H9 (cell line): ENCODE results near the gene PDE1C. TPM values are rescaled to one million over a fixed set of nuclear protein-coding genes. Genes with fewer than 3 reads are reported as not detected.

Experiments used
- DNase-seq: peaks from one replicate; pipeline ENCODE4 v3.0.0-alpha.2; 2017
- H2AFZ ChIP-seq: one replicate; pipeline ENCODE4 v1.6.1; 2013; ENCODE audit warnings: mild to moderate bottlenecking, low read length, control low read depth, moderate library complexity
- H2AK5ac ChIP-seq: 2 replicates; pipeline ENCODE4 v1.6.1; 2013; ENCODE audit warnings: low read length, control low read depth, mixed read lengths; ENCODE audit not compliant: insufficient read length
- H2BK120ac ChIP-seq: one replicate; pipeline ENCODE4 v1.6.1; 2013; ENCODE audit warnings: low read depth, mild to moderate bottlenecking, low read length, control low read depth, inconsistent platforms; ENCODE audit not compliant: poor library complexity, severe bottlenecking
- H2BK12ac ChIP-seq: 2 replicates; pipeline ENCODE4 v1.6.1; 2013; ENCODE audit warnings: low read length, control low read depth, mixed read lengths, low read depth; ENCODE audit not compliant: insufficient read length
- H2BK15ac ChIP-seq: 2 replicates; pipeline ENCODE4 v1.6.1; 2013; ENCODE audit warnings: low read depth, low read length, control low read depth
- H2BK20ac ChIP-seq: one replicate; pipeline ENCODE4 v1.6.1; 2013; ENCODE audit warnings: low read depth, mild to moderate bottlenecking, low read length, control low read depth, inconsistent platforms; ENCODE audit not compliant: poor library complexity, severe bottlenecking
- H2BK5ac ChIP-seq: 2 replicates; pipeline ENCODE4 v1.6.1; 2013; ENCODE audit warnings: low read length, control low read depth, mixed read lengths; ENCODE audit not compliant: insufficient read length
- H3K14ac ChIP-seq: 2 replicates; pipeline ENCODE4 v1.6.1; 2013; ENCODE audit warnings: low read length, control low read depth; ENCODE audit not compliant: insufficient read depth
- H3K18ac ChIP-seq: 2 replicates; pipeline ENCODE4 v1.6.1; 2013; ENCODE audit warnings: low read depth, mild to moderate bottlenecking, mixed read lengths, low read length, control low read depth; ENCODE audit not compliant: insufficient read length
- H3K23ac ChIP-seq: 2 replicates; pipeline ENCODE4 v1.6.1; 2013; ENCODE audit warnings: low read length, control low read depth, mixed read lengths, low read depth; ENCODE audit not compliant: insufficient read length
- H3K23me2 ChIP-seq: 2 replicates; pipeline ENCODE4 v1.6.1; 2013; ENCODE audit warnings: low read depth, mild to moderate bottlenecking, mixed read lengths, low read length, control low read depth; ENCODE audit not compliant: insufficient read length, poor library complexity, severe bottlenecking
- H3K27ac ChIP-seq: 2 replicates; pipeline ENCODE4 v1.5.1; 2013; ENCODE audit warnings: low read length, control low read depth, mixed read lengths, low read depth; ENCODE audit not compliant: insufficient read length
- H3K27me3 ChIP-seq: 2 replicates; pipeline ENCODE4 v1.6.1; 2013; ENCODE audit warnings: low read length, control low read depth, inconsistent platforms; ENCODE audit not compliant: insufficient read depth
- H3K4ac ChIP-seq: 2 replicates; pipeline ENCODE4 v1.6.1; 2013; ENCODE audit warnings: low read depth, mild to moderate bottlenecking, control low read depth, inconsistent platforms, low read length, moderate library complexity
- H3K4me1 ChIP-seq: 2 replicates; pipeline ENCODE4 v1.6.1; 2013; ENCODE audit warnings: low read length, control low read depth, inconsistent platforms; ENCODE audit not compliant: insufficient read depth
- H3K4me2 ChIP-seq: 2 replicates; pipeline ENCODE4 v1.6.1; 2013; ENCODE audit warnings: low read length, control low read depth, mixed read lengths; ENCODE audit not compliant: insufficient read length, insufficient read depth
- H3K56ac ChIP-seq: 2 replicates; pipeline ENCODE4 v1.6.1; 2013; ENCODE audit warnings: low read depth, mild to moderate bottlenecking, mixed read lengths, low read length, control low read depth; ENCODE audit not compliant: insufficient read length
- H3K79me1 ChIP-seq: 2 replicates; pipeline ENCODE4 v1.6.1; 2013; ENCODE audit warnings: low read depth, mild to moderate bottlenecking, moderate library complexity, low read length, control low read depth, inconsistent platforms; ENCODE audit not compliant: insufficient read depth, poor library complexity, severe bottlenecking
- H3K79me2 ChIP-seq: 2 replicates; pipeline ENCODE4 v1.6.1; 2013; ENCODE audit warnings: low read length, control low read depth, inconsistent platforms; ENCODE audit not compliant: insufficient read depth
- H3K9ac ChIP-seq: 2 replicates; pipeline ENCODE4 v1.6.1; 2013; ENCODE audit warnings: low read length, control low read depth, mixed read lengths; ENCODE audit not compliant: insufficient read length; ENCODE audit errors: extremely low read depth
- H3K9me3 ChIP-seq: one replicate; pipeline ENCODE4 v1.6.1; 2013; ENCODE audit warnings: low read depth, low read length, inconsistent platforms; ENCODE audit not compliant: control insufficient read depth
- H3T11ph ChIP-seq: one replicate; pipeline ENCODE4 v1.6.1; 2013; ENCODE audit warnings: mild to moderate bottlenecking, low read length, control low read depth, inconsistent platforms
- H4K20me1 ChIP-seq: one replicate; pipeline ENCODE4 v1.6.1; 2013; ENCODE audit not compliant: control insufficient read depth, insufficient read length, insufficient read depth
- H4K5ac ChIP-seq: 2 replicates; pipeline ENCODE4 v1.6.1; 2013; ENCODE audit warnings: low read depth, mild to moderate bottlenecking, mixed read lengths, low read length, control low read depth; ENCODE audit not compliant: insufficient read length
- H4K8ac ChIP-seq: replicated peaks from 2 replicates; pipeline ENCODE4 v1.6.1; 2013; ENCODE audit warnings: low read length, control low read depth, mixed read lengths, low read depth; ENCODE audit not compliant: insufficient read length
- H4K91ac ChIP-seq: 2 replicates; pipeline ENCODE4 v1.6.1; 2013; ENCODE audit warnings: low read depth, mild to moderate bottlenecking, moderate library complexity, mixed read lengths, low read length, control low read depth; ENCODE audit not compliant: insufficient read length
- H3K27ac Mint-ChIP-seq, 3 experiments: 2 replicates in 2 of 3; 3 replicates in 1 of 3; pipeline ENCODE4 v1.8.0; 2020 to 2021; ENCODE audit warnings: mixed read lengths in 3 of 3, mild to moderate bottlenecking in 1 of 3, moderate library complexity in 1 of 3
- H3K27me3 Mint-ChIP-seq: 2 replicates; pipeline ENCODE4 v1.8.0; 2021; ENCODE audit warnings: low read depth, mild to moderate bottlenecking, moderate library complexity, mixed read lengths
- H3K36me3 Mint-ChIP-seq, 3 experiments: 2 replicates in 2 of 3; 3 replicates in 1 of 3; pipeline ENCODE4 v1.8.0; 2020 to 2021; ENCODE audit warnings: low read depth in 3 of 3, mixed read lengths in 3 of 3; ENCODE audit not compliant: insufficient read depth in 1 of 3
- H3K4me1 Mint-ChIP-seq, 2 experiments: 2 replicates each; pipeline ENCODE4 v1.8.0; 2020; ENCODE audit warnings: mixed read lengths in 2 of 2
- H3K4me3 Mint-ChIP-seq, 2 experiments: 2 replicates in 1 of 2; 3 replicates in 1 of 2; pipeline ENCODE4 v1.8.0; 2020 to 2021; ENCODE audit warnings: mild to moderate bottlenecking in 2 of 2, mixed read lengths in 2 of 2, moderate library complexity in 1 of 2
- H3K9me3 Mint-ChIP-seq, 2 experiments: 2 replicates in 1 of 2; 3 replicates in 1 of 2; pipeline ENCODE4 v1.8.0; 2020; ENCODE audit warnings: mild to moderate bottlenecking in 2 of 2, mixed read lengths in 2 of 2, moderate library complexity in 1 of 2
- total RNA-seq: library from RNA; stranded (reverse); gene quantifications from 2 replicates; pipeline ENCODE4 v1.2.1, GENCODE V29; 2021
- TF ChIP-seq, protein P1 (sequence below): fragments of 200-600 bp; sonication (generic); conservative IDR thresholded peaks from 3 replicates; pipeline ENCODE4 v1.8.0; 2021; ENCODE audit warnings: antibody characterized with exemption, mild to moderate bottlenecking

PDE1C gene
- total RNA-seq, 1 experiment from 2014 or later, result 0.17 TPM

DNA sequence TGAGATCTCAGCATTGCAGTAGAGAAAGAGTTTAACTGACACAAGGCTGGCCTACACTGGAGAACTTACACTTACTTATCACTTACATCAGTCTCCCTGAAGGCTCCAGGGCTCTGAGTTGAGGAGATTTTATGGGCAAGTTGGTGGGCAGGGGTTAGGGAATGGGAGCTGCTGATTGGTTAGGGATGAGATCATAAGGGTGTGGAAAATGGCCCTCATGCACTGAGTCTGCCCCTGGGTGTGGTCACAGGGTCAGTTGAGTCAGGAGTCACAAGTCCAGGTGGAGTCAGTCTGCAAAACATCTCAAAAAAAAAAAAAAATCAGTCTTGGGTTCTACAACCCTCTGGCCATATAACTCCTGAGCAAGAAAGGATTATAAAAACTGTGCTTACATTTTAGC, 322.7 kb downstream of the PDE1C start:
- no peaks in the 10 kb centered on the region for H3K4me1 Mint-ChIP-seq
- Histone ChIP-seq H3K79me1 (no peaks in the 10 kb centered on the region), H2BK120ac (no peak overlapping the region), H3K14ac (no peak overlapping the region), H4K20me1 (no peaks in the 10 kb centered on the region), H3K27me3 (peaks cover 4% of the 10 kb centered on the region; the same call in 1 of the 2 replicates), H3K4me1 (no peaks in the 10 kb centered on the region), H3K56ac (no peak overlapping the region), H4K91ac (no peak overlapping the region), H3K18ac (no peak overlapping the region), H2AFZ (no peak overlapping the region), H3K4ac (no peak overlapping the region), H2AK5ac (no peak overlapping the region), H2BK20ac (no peak overlapping the region), H2BK15ac (no peak overlapping the region), H3K23me2 (no peaks in the 10 kb centered on the region), H3K9me3 (no peaks in the 10 kb centered on the region), H2BK12ac (no peak overlapping the region), H3K4me2 (no peak overlapping the region), H3K27ac (no peak overlapping the region), H3K23ac (no peak overlapping the region), H4K8ac (no peak overlapping the region), H3T11ph (no peak overlapping the region), H2BK5ac (no peak overlapping the region), H3K9ac (no peak overlapping the region), H4K5ac (no peak overlapping the region), H3K79me2 (no peaks in the 10 kb centered on the region)
- DNase-seq, result no peak
- peaks cover 2 to 4% of the 10 kb centered on the region in 2 experiments; a peak in 2 of 5 replicates for H3K9me3 Mint-ChIP-seq
- H3K27me3 Mint-ChIP-seq, result peaks cover 98% of the 10 kb centered on the region
- no peak overlapping the region for H3K27ac Mint-ChIP-seq
- TF ChIP-seq, protein P1, sequence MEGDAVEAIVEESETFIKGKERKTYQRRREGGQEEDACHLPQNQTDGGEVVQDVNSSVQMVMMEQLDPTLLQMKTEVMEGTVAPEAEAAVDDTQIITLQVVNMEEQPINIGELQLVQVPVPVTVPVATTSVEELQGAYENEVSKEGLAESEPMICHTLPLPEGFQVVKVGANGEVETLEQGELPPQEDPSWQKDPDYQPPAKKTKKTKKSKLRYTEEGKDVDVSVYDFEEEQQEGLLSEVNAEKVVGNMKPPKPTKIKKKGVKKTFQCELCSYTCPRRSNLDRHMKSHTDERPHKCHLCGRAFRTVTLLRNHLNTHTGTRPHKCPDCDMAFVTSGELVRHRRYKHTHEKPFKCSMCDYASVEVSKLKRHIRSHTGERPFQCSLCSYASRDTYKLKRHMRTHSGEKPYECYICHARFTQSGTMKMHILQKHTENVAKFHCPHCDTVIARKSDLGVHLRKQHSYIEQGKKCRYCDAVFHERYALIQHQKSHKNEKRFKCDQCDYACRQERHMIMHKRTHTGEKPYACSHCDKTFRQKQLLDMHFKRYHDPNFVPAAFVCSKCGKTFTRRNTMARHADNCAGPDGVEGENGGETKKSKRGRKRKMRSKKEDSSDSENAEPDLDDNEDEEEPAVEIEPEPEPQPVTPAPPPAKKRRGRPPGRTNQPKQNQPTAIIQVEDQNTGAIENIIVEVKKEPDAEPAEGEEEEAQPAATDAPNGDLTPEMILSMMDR, result no peak
- no peak overlapping the region for H3K4me3 Mint-ChIP-seq
- H3K36me3 Mint-ChIP-seq, result no peaks in the 10 kb centered on the region
